ENCODE measurements around the gene THRSP. TPM values are rescaled to one million over a fixed set of nuclear protein-coding genes. Genes with fewer than 3 reads are reported as not detected.

Gene THRSP
- total and polyA plus RNA-seq, 10 of the 15 experiments (the other 5 are each of a cell fraction or from before 2014, with no cell fraction given): 0.18 TPM; not detected in 9

DNA sequence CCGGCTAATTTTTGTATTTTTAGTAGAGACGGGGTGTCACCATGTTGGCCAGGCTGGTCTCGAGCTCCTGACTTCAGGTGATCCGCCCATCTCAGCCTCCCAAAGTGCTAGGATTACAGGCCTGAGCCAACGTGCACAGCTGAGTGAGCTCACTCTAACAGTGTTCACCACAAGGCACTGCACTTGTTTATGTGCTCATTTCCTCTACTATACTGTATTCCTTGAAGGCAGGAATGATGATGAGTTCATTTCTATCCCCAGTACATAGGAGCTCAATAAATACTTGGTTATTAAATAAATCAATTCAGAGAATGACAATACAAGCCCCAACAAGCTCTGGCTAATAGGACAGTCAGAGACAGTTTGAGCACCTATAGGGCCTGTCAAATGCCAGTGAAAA lies 46.7 kb downstream of the THRSP start:
- DNase-seq (ENCODE audit: low read depth, low spot score) (no peak), FAIRE-seq (no peak), ATAC-seq (no peak)
- Histone ChIP-seq H3K4me3 (no peak overlapping the region), H3K4me2 (ENCODE audit: control insufficient read depth, insufficient read depth) (no peak overlapping the region), H3K27ac (ENCODE audit: control insufficient read depth, insufficient read depth) (no peak overlapping the region), H3K4me1 (ENCODE audit: control insufficient read depth, insufficient read depth, low read length) (peaks cover 3% of the 10 kb centered on the region; the same call in 1 of the 2 replicates), H3K79me2 (ENCODE audit: control insufficient read depth, insufficient read depth, low read length) (no peaks in the 10 kb centered on the region), H2AFZ (ENCODE audit: control insufficient read depth, low read depth, low read length) (no peak overlapping the region), H3K27me3 (replicated peaks in 1 of 2; ENCODE audit: control insufficient read depth in 2 of 2, insufficient read depth in 2 of 2, low read length in 1 of 2) (no peaks in the 10 kb centered on the region), H3K36me3 (ENCODE audit: control insufficient read depth in 2 of 2, insufficient read depth in 2 of 2, low read length in 1 of 2) (peaks cover 0 to 6% of the 10 kb centered on the region in 2 experiments; a peak in 1 of 4 replicates), H3K9ac (ENCODE audit: control insufficient read depth, insufficient read depth, low read length) (no peak overlapping the region), H3K9me3 (replicated peaks; ENCODE audit: control insufficient read depth, insufficient read depth, low read length) (no peaks in the 10 kb centered on the region), H4K20me1 (ENCODE audit: control insufficient read depth, insufficient read depth) (no peaks in the 10 kb centered on the region)
- intact Hi-C loops (cut with micrococcal nuclease; ENCODE audit: unreplicated experiment): no loop called here
- in situ Hi-C loops (cut with MboI): no loop called here
- ChIA-PET SMC1A (ENCODE audit: uncharacterized antibody, unreplicated experiment) (interaction anchor here (0.7 to 1.4 kb wide), 2 partner anchors 10 to 15 kb away, joined by 3 to 4 read pairs; no protein-coding TSS in a partner anchor), POLR2A (no interaction called here), RAD21 (ENCODE audit: unreplicated experiment) (no interaction called here), CTCF (no interaction called here)
- 99% methylated on average over 5 of the region's 5 CpGs for WGBS (ENCODE audit: insufficient coverage, insufficient replicate concordance, low lambda C conversion rate, missing lambda C conversion rate)
- no TSS peak for BruUV-seq (replicated peaks)
- TF ChIP-seq BHLHE40 (IDR thresholded peaks at IDR 0.05; ENCODE audit: borderline replicate concordance in 1 of 2, low read depth in 2 of 2, low read length in 1 of 2) (no peak), ASH2L (IDR thresholded peaks at IDR 0.05; ENCODE audit: borderline replicate concordance, low read depth) (no peak)

- SMC1A ChIA-PET (ENCODE audit: uncharacterized antibody, unreplicated experiment): interaction anchor here (0.7 kb wide), 1 partner anchor 15 kb away, joined by 3 read pairs; no protein-coding TSS in a partner anchor
- H3K27ac ChIP-seq (ENCODE audit: control insufficient read depth, insufficient read depth): no peak overlapping the region
- FAIRE-seq (no peak), DNase-seq (ENCODE audit: low read depth, low spot score) (no peak), ATAC-seq (no peak)
- POLR2A ChIA-PET: interaction anchor here (0.5 kb wide), 1 partner anchor 11 kb away, joined by 4 read pairs; no protein-coding TSS in a partner anchor
- RAD21 ChIA-PET (ENCODE audit: unreplicated experiment): no interaction called here
- peaks cover 3% of the 10 kb centered on the region; the same call in 1 of the 2 replicates for H3K4me1 ChIP-seq (ENCODE audit: control insufficient read depth, insufficient read depth, low read length)
- H3K9ac ChIP-seq (ENCODE audit: control insufficient read depth, insufficient read depth, low read length): no peak overlapping the region
- peaks cover 0 to 6% of the 10 kb centered on the region in 2 experiments; a peak in 1 of 4 replicates for H3K36me3 ChIP-seq (ENCODE audit: control insufficient read depth in 2 of 2, insufficient read depth in 2 of 2, low read length in 1 of 2)
- no peaks in the 10 kb centered on the region for H4K20me1 ChIP-seq (ENCODE audit: control insufficient read depth, insufficient read depth)
- no peaks in the 10 kb centered on the region for H3K27me3 ChIP-seq (replicated peaks in 1 of 2; ENCODE audit: control insufficient read depth in 2 of 2, insufficient read depth in 2 of 2, low read length in 1 of 2)
- WGBS (ENCODE audit: insufficient coverage, insufficient replicate concordance, low lambda C conversion rate, missing lambda C conversion rate): 95% methylated on average over 2 of the region's 2 CpGs
- in situ Hi-C loops (cut with MboI): no loop called here
- no TSS peak for BruUV-seq (replicated peaks)
- CTCF ChIA-PET: no interaction called here
- no peak overlapping the region for H3K4me2 ChIP-seq (ENCODE audit: control insufficient read depth, insufficient read depth)
- H3K4me3 ChIP-seq: no peak overlapping the region
- H3K9me3 ChIP-seq (replicated peaks; ENCODE audit: control insufficient read depth, insufficient read depth, low read length): no peaks in the 10 kb centered on the region
- intact Hi-C loops (cut with micrococcal nuclease; ENCODE audit: unreplicated experiment): no loop called here
- H2AFZ ChIP-seq (ENCODE audit: control insufficient read depth, low read depth, low read length): no peak overlapping the region
- no peaks in the 10 kb centered on the region for H3K79me2 ChIP-seq (ENCODE audit: control insufficient read depth, insufficient read depth, low read length)
- TF ChIP-seq, protein P1, sequence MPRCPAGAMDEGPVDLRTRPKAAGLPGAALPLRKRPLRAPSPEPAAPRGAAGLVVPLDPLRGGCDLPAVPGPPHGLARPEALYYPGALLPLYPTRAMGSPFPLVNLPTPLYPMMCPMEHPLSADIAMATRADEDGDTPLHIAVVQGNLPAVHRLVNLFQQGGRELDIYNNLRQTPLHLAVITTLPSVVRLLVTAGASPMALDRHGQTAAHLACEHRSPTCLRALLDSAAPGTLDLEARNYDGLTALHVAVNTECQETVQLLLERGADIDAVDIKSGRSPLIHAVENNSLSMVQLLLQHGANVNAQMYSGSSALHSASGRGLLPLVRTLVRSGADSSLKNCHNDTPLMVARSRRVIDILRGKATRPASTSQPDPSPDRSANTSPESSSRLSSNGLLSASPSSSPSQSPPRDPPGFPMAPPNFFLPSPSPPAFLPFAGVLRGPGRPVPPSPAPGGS (IDR thresholded peaks at IDR 0.05; ENCODE audit: borderline replicate concordance, insufficient read depth, low read depth, low read length, poor library complexity, severe bottlenecking): no peak
- no peak for TF ChIP-seq ESRRA (IDR thresholded peaks at IDR 0.05; ENCODE audit: low read length)
- TF ChIP-seq GABPA (IDR thresholded peaks at IDR 0.05; ENCODE audit: low read depth): no peak
- TF ChIP-seq, protein P2, sequence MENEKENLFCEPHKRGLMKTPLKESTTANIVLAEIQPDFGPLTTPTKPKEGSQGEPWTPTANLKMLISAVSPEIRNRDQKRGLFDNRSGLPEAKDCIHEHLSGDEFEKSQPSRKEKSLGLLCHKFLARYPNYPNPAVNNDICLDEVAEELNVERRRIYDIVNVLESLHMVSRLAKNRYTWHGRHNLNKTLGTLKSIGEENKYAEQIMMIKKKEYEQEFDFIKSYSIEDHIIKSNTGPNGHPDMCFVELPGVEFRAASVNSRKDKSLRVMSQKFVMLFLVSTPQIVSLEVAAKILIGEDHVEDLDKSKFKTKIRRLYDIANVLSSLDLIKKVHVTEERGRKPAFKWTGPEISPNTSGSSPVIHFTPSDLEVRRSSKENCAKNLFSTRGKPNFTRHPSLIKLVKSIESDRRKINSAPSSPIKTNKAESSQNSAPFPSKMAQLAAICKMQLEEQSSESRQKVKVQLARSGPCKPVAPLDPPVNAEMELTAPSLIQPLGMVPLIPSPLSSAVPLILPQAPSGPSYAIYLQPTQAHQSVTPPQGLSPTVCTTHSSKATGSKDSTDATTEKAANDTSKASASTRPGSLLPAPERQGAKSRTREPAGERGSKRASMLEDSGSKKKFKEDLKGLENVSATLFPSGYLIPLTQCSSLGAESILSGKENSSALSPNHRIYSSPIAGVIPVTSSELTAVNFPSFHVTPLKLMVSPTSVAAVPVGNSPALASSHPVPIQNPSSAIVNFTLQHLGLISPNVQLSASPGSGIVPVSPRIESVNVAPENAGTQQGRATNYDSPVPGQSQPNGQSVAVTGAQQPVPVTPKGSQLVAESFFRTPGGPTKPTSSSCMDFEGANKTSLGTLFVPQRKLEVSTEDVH (IDR thresholded peaks at IDR 0.05; ENCODE audit: low read depth, partially characterized antibody): no peak
- no peak for TF ChIP-seq CHD4 (IDR thresholded peaks at IDR 0.05)
- no peak for TF ChIP-seq SIX5 (IDR thresholded peaks at IDR 0.05; ENCODE audit: low read depth, low read length, severe bottlenecking)
- no peak for TF ChIP-seq NFYA (IDR thresholded peaks at IDR 0.05; ENCODE audit: borderline replicate concordance, low read depth, low read length)
Observed at GRCh38 chr11:78110830-78111229, 47.2 kb downstream of the THRSP start.

Measured in GM12878 (cell line).